ENCODE results near the gene TOMM6. TPM values are rescaled to one million over a fixed set of nuclear protein-coding genes. Genes with fewer than 3 reads are reported as not detected.

Gene TOMM6
- total RNA-seq, 1 donor from 2014 or later = 203 TPM

DNA sequence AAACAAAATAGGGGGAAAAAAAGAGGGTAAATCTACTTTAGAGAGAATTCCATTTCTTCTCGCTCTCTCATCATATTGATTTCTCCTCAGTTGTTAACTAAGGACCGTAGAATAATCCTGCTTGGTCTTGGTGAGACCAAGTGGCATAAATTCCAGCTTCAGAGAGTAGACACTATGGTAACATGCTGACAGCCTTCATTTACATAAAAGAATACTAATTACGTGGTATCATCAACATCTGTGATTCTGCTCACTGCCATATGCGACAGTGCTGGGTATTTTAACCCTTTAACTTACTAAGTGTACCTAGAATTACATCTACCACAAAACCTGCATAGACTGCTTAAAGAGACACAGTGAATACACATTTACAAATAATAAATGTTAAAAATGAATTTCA lies 27.1 kb downstream of the TOMM6 start:
- no peaks in the 10 kb centered on the region for H3K9me3 Mint-ChIP-seq

DNA sequence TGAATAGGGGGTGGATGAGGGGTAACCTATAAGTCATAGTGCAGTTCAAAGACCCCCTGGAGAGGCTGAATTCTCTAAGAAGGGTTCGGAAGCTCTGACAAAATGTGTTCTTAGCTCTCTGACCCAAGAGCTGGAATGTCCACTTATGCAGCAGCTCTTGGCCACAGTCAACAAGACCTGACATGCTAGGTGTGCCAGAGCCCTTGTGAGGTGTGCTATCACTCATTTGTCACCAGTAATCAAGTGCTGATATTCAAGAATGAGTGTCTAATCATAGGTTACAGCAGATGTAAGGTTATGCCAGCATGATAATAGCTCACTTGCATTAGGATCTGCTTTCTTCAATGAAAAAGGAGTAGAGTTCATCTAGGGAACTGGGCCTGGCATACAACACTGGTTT lies 28.1 kb downstream of the TOMM6 start:
- no peaks in the 10 kb centered on the region for H3K27me3 Mint-ChIP-seq
- no peak overlapping the region for H3K4me3 Mint-ChIP-seq
- no peaks in the 10 kb centered on the region for H3K9me3 Mint-ChIP-seq
- no peak for TF ChIP-seq CTCF (conservative IDR thresholded peaks at IDR 0.05)
- DNase-seq (ENCODE audit: extremely low spot score, unreplicated experiment) = no peak
- no peaks in the 10 kb centered on the region for H3K36me3 Mint-ChIP-seq
- no peaks in the 10 kb centered on the region for H3K4me1 Mint-ChIP-seq (ENCODE audit: unreplicated experiment)
- H3K27ac Mint-ChIP-seq = no peak overlapping the region

More for the DNA sequence above, 27.1 kb downstream of the TOMM6 start:
- Mint-ChIP-seq H3K36me3 (no peaks in the 10 kb centered on the region), H3K4me1 (ENCODE audit: unreplicated experiment) (no peaks in the 10 kb centered on the region), H3K27ac (no peak overlapping the region), H3K27me3 (no peaks in the 10 kb centered on the region), H3K4me3 (no peak overlapping the region)
- DNase-seq (ENCODE audit: extremely low spot score, unreplicated experiment) = no peak
- no peak for TF ChIP-seq CTCF (conservative IDR thresholded peaks at IDR 0.05)

- H3K9me3 Mint-ChIP-seq = no peaks in the 10 kb centered on the region
- H3K4me3 Mint-ChIP-seq = no peak overlapping the region
- TF ChIP-seq CTCF (conservative IDR thresholded peaks at IDR 0.05) = no peak
- no peak overlapping the region for H3K27ac Mint-ChIP-seq
- H3K36me3 Mint-ChIP-seq = no peaks in the 10 kb centered on the region
- DNase-seq (ENCODE audit: extremely low spot score, unreplicated experiment) = no peak
- no peaks in the 10 kb centered on the region for H3K4me1 Mint-ChIP-seq (ENCODE audit: unreplicated experiment)
- no peaks in the 10 kb centered on the region for H3K27me3 Mint-ChIP-seq
Measured at GRCh38 chr6:41818271-41819054, 31.0 kb downstream of the TOMM6 start.

DNA sequence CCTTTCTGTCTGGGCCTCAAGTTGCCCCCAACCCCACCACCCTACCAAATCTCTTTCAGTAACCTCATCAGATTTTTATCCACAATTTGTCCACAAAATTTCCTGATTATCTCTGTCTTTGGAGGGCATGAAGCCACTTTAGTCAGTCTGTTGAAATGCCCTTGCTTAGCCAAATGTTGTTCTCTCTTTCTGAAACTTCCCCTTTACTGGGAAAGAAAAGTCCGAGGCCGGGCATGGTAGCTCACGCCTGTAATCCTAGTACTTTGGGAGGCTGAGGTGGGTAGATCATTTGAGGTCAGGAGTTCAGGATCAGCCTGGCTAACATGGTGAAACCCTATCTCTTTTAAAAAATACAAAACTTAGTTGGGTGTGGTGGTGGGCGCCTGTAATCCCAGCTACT lies 33.8 kb downstream of the TOMM6 start:
- Mint-ChIP-seq H3K27me3 (no peaks in the 10 kb centered on the region), H3K9me3 (no peaks in the 10 kb centered on the region), H3K36me3 (no peaks in the 10 kb centered on the region), H3K27ac (no peak overlapping the region), H3K4me3 (no peak overlapping the region), H3K4me1 (ENCODE audit: unreplicated experiment) (no peaks in the 10 kb centered on the region)
- no peak for DNase-seq (ENCODE audit: extremely low spot score, unreplicated experiment)
- TF ChIP-seq CTCF (conservative IDR thresholded peaks at IDR 0.05) = no peak

GRCh38 chr6:41822021-41822420 lies 34.5 kb downstream of the TOMM6 start:
- Mint-ChIP-seq H3K4me1 (ENCODE audit: unreplicated experiment) (no peaks in the 10 kb centered on the region), H3K36me3 (no peaks in the 10 kb centered on the region), H3K27ac (no peak overlapping the region), H3K27me3 (no peaks in the 10 kb centered on the region), H3K9me3 (no peaks in the 10 kb centered on the region), H3K4me3 (no peak overlapping the region)
- no peak for TF ChIP-seq CTCF (conservative IDR thresholded peaks at IDR 0.05)
- no peak for DNase-seq (ENCODE audit: extremely low spot score, unreplicated experiment)
